K562 (cell line): ENCODE results near the gene DNAJC17. TPM values are rescaled to one million over a fixed set of nuclear protein-coding genes. Genes with fewer than 3 reads are reported as not detected.

Experiments
- EHMT2 ChIP-seq: fragments of 450-650 bp; IDR thresholded peaks from 2 replicates; pipeline ENCODE4 v1.6.1; 2018; ENCODE audit warnings: antibody characterized with exemption
- KHSRP ChIP-seq: fragments of 450-650 bp; IDR thresholded peaks from 2 replicates; pipeline ENCODE4 v1.6.1; 2017
- PHF8 ChIP-seq: fragments of 200-600 bp; sonication (generic); IDR thresholded peaks from 2 replicates; pipeline ENCODE4 v1.6.1; 2012; ENCODE audit warnings: mixed run types, mild to moderate bottlenecking, inconsistent platforms, low read length, moderate library complexity, borderline replicate concordance
- ZNF12 ChIP-seq: sonication (generic); formaldehyde crosslinking; IDR thresholded peaks from 2 replicates; pipeline ENCODE4 v1.4.0; 2020; ENCODE audit warnings: mild to moderate bottlenecking, missing genetic modification reagents
- ZNF41 ChIP-seq: fragments of 250-450 bp; sonication (Bioruptor Pico); conservative IDR thresholded peaks from 2 replicates; pipeline ENCODE4 v1.4.0; 2020; ENCODE audit warnings: mild to moderate bottlenecking
- polyA plus RNA-seq, 8 experiments: library from polyadenylated mRNA; depleted of rRNA in 4 of 8; stranded (reverse) in 5 of 8; unstranded in 3 of 8; fragments of >200 nt; fragmentation: Nextera tagmentation in 2 of 8; fragmentation: Illumina TruSeq in 1 of 8; extraction: Ambion mirVana in 2 of 8; extraction: Trizol in 1 of 8; gene quantifications; 2 replicates each; pipeline versions ENCODE4 v1.2.1 to v1.2.3, GENCODE V29; 2011 to 2014; ENCODE audit warnings: inconsistent platforms in 1 of 8, missing spikeins in 1 of 8
- total RNA-seq, 7 experiments: library from RNA; depleted of rRNA in 6 of 7; stranded (reverse); fragments of >200 nt in 6 of 7; fragmentation: Illumina TruSeq in 2 of 7; extraction: Trizol in 2 of 7; gene quantifications; 2 replicates each; pipeline versions ENCODE4 v1.2.1 to v1.2.3, GENCODE V29; 2011 to 2021; ENCODE audit warnings: low replicate concordance in 1 of 7
- TF ChIP-seq, protein P1 (sequence below), 2 experiments: fragments of 450-650 bp in 1 of 2; sonication (generic) in 1 of 2; formaldehyde crosslinking in 1 of 2; IDR thresholded peaks; 2 replicates each; pipeline versions ENCODE4 v1.7.1 to v1.9.0; 2016 to 2022; ENCODE audit warnings: inconsistent platforms in 1 of 2, mild to moderate bottlenecking in 1 of 2, missing genetic modification reagents in 1 of 2
- TF ChIP-seq, protein P2 (sequence below): fragments of 250-450 bp; sonication (Bioruptor Pico); IDR thresholded peaks from 2 replicates; pipeline ENCODE4 v1.4.0; 2020; ENCODE audit warnings: mild to moderate bottlenecking
- TF ChIP-seq, protein P3 (sequence below): IDR thresholded peaks from 2 replicates; pipeline ENCODE4 v1.6.1; 2012; ENCODE audit warnings: low read depth, low read length, improper control_type of control experiment, borderline replicate concordance
- TF ChIP-seq, protein P4 (sequence below): sonication (generic); formaldehyde crosslinking; IDR thresholded peaks from 2 replicates; pipeline ENCODE4 v1.8.0; 2022; ENCODE audit warnings: missing genetic modification reagents, mild to moderate bottlenecking, moderate library complexity, borderline replicate concordance
- TF ChIP-seq, protein P5 (sequence below): sonication (generic); formaldehyde crosslinking; IDR thresholded peaks from 2 replicates; pipeline ENCODE4 v1.8.0; 2022; ENCODE audit warnings: mild to moderate bottlenecking, low read depth, missing genetic modification reagents

DNAJC17 gene
- total and polyA plus RNA-seq, 9 of the 15 experiments (the other 6 are each of a cell fraction or from before 2014, with no cell fraction given), result 2.4 to 79.4 (median 44.2) TPM

DNA sequence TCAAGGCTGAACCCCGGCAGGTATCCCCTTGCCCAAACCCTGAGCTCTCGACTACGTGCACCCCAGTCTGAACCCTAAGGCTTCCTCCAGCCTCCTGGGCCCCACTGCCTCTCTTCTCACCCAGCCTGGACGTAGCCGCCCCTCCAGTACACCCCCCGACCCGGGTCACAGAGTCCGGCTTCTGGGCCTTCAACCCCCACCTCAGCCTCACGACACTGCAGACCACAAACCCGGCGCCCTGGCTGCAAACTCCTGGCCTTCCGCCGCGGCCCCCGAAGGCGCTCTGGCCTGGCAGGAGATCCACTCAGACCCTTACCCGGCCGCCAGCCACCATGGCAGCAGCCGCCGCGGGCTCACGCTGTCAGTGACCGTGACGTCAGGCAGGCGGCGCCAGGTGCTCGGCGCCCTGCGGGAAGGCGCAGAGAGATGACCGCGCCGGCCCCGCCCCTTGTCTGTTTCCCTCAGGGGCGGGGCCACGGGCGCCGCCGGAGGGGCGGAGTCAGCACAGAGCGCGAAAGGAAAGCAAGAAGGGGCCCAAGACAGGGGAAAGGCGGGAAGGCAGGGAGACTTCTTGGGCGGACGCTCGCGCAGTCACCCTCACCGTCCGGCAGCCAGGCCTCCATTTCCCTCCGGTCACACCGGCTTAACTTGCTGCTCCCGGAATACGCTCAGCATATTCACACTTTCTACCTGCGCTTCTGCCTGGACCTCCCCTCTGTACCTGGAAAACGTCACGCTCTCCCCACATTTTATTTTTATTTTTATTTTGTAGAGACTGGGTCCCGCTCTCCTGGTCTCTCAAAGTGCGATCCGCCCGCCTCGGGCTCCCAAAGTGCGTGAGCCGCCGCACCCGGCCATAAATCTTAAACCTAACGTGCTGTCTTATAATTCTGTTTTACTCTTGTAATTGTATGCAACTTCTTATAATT is 52.1 kb downstream of the DNAJC17 start, which contains the start of gene RMDN3 (continued):
- TF ChIP-seq, protein P1, sequence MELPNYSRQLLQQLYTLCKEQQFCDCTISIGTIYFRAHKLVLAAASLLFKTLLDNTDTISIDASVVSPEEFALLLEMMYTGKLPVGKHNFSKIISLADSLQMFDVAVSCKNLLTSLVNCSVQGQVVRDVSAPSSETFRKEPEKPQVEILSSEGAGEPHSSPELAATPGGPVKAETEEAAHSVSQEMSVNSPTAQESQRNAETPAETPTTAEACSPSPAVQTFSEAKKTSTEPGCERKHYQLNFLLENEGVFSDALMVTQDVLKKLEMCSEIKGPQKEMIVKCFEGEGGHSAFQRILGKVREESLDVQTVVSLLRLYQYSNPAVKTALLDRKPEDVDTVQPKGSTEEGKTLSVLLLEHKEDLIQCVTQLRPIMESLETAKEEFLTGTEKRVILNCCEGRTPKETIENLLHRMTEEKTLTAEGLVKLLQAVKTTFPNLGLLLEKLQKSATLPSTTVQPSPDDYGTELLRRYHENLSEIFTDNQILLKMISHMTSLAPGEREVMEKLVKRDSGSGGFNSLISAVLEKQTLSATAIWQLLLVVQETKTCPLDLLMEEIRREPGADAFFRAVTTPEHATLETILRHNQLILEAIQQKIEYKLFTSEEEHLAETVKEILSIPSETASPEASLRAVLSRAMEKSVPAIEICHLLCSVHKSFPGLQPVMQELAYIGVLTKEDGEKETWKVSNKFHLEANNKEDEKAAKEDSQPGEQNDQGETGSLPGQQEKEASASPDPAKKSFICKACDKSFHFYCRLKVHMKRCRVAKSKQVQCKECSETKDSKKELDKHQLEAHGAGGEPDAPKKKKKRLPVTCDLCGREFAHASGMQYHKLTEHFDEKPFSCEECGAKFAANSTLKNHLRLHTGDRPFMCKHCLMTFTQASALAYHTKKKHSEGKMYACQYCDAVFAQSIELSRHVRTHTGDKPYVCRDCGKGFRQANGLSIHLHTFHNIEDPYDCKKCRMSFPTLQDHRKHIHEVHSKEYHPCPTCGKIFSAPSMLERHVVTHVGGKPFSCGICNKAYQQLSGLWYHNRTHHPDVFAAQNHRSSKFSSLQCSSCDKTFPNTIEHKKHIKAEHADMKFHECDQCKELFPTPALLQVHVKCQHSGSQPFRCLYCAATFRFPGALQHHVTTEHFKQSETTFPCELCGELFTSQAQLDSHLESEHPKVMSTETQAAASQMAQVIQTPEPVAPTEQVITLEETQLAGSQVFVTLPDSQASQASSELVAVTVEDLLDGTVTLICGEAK (IDR thresholded peaks at IDR 0.05), result 0 out of 2 replicates have a peak, but pooled peaks have one; percentile 24
- TF ChIP-seq, protein P1 (CRISPR knock-in tag; IDR thresholded peaks at IDR 0.05), result no peak
- TF ChIP-seq EHMT2 (no peak), ZNF12 (CRISPR knock-in tag) (0 out of 2 replicates have a peak, but pooled peaks have one; percentile 12), ZNF41 (CRISPR knock-in tag) (no peak), PHF8 (peak; percentile 91; the same call in 1 of the 2 replicates), KHSRP (peak; percentile 93)
- TF ChIP-seq, protein P2, sequence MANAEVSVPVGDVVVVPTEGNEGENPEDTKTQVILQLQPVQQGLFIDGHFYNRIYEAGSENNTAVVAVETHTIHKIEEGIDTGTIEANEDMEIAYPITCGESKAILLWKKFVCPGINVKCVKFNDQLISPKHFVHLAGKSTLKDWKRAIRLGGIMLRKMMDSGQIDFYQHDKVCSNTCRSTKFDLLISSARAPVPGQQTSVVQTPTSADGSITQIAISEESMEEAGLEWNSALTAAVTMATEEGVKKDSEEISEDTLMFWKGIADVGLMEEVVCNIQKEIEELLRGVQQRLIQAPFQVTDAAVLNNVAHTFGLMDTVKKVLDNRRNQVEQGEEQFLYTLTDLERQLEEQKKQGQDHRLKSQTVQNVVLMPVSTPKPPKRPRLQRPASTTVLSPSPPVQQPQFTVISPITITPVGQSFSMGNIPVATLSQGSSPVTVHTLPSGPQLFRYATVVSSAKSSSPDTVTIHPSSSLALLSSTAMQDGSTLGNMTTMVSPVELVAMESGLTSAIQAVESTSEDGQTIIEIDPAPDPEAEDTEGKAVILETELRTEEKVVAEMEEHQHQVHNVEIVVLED, result peak; percentile 74
- TF ChIP-seq, protein P3, sequence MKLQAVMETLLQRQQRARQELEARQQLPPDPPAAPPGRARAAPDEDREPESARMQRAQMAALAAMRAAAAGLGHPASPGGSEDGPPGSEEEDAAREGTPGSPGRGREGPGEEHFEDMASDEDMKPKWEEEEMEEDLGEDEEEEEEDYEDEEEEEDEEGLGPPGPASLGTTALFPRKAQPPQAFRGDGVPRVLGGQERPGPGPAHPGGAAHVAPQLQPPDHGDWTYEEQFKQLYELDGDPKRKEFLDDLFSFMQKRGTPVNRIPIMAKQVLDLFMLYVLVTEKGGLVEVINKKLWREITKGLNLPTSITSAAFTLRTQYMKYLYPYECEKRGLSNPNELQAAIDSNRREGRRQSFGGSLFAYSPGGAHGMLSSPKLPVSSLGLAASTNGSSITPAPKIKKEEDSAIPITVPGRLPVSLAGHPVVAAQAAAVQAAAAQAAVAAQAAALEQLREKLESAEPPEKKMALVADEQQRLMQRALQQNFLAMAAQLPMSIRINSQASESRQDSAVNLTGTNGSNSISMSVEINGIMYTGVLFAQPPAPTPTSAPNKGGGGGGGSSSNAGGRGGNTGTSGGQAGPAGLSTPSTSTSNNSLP, result peak; percentile 23; the same call in 1 of the 2 replicates
- TF ChIP-seq, protein P4, sequence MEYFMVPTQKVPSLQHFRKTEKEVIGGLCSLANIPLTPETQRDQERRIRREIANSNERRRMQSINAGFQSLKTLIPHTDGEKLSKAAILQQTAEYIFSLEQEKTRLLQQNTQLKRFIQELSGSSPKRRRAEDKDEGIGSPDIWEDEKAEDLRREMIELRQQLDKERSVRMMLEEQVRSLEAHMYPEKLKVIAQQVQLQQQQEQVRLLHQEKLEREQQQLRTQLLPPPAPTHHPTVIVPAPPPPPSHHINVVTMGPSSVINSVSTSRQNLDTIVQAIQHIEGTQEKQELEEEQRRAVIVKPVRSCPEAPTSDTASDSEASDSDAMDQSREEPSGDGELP (CRISPR knock-in tag), result peak; percentile 95
- TF ChIP-seq, protein P5, sequence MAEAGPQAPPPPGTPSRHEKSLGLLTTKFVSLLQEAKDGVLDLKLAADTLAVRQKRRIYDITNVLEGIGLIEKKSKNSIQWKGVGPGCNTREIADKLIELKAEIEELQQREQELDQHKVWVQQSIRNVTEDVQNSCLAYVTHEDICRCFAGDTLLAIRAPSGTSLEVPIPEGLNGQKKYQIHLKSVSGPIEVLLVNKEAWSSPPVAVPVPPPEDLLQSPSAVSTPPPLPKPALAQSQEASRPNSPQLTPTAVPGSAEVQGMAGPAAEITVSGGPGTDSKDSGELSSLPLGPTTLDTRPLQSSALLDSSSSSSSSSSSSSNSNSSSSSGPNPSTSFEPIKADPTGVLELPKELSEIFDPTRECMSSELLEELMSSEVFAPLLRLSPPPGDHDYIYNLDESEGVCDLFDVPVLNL, result peak; percentile 53; the same call in 1 of the 2 replicates
